Measurements from ENCODE around the gene KCNQ5.

GRCh38 chr6:72953971-72954381 lies 332.1 kb downstream of the KCNQ5 start:
- TF ChIP-seq, protein P1, sequence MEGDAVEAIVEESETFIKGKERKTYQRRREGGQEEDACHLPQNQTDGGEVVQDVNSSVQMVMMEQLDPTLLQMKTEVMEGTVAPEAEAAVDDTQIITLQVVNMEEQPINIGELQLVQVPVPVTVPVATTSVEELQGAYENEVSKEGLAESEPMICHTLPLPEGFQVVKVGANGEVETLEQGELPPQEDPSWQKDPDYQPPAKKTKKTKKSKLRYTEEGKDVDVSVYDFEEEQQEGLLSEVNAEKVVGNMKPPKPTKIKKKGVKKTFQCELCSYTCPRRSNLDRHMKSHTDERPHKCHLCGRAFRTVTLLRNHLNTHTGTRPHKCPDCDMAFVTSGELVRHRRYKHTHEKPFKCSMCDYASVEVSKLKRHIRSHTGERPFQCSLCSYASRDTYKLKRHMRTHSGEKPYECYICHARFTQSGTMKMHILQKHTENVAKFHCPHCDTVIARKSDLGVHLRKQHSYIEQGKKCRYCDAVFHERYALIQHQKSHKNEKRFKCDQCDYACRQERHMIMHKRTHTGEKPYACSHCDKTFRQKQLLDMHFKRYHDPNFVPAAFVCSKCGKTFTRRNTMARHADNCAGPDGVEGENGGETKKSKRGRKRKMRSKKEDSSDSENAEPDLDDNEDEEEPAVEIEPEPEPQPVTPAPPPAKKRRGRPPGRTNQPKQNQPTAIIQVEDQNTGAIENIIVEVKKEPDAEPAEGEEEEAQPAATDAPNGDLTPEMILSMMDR (IDR thresholded peaks at IDR 0.05; ENCODE audit: control extremely low read depth in 1 of 3, insufficient read depth in 1 of 3, low read depth in 1 of 3, low read length in 3 of 3), result no peak
- TF ChIP-seq POLR2AphosphoS5 (IDR thresholded peaks at IDR 0.05; ENCODE audit: low read depth, low read length) (no peak), GABPA (IDR thresholded peaks at IDR 0.05; ENCODE audit: borderline replicate concordance, insufficient read depth, low read length) (no peak), SP2 (IDR thresholded peaks at IDR 0.05; ENCODE audit: low read length) (no peak), YY1 (IDR thresholded peaks at IDR 0.05; ENCODE audit: low read depth, low read length) (no peak), HDAC6 (IDR thresholded peaks at IDR 0.05; ENCODE audit: low read depth, low read length) (no peak), POLR2A (IDR thresholded peaks at IDR 0.05; ENCODE audit: control extremely low read depth in 1 of 2, low read depth in 2 of 2, low read length in 2 of 2) (no peak), SP1 (IDR thresholded peaks at IDR 0.05; ENCODE audit: low read depth, low read length) (no peak), CBX5 (IDR thresholded peaks at IDR 0.05; ENCODE audit: low read depth, low read length) (no peak), EP300 (IDR thresholded peaks at IDR 0.05; ENCODE audit: borderline replicate concordance in 1 of 2, low read depth in 2 of 2, low read length in 2 of 2) (no peak), EZH2 (IDR thresholded peaks at IDR 0.05; ENCODE audit: low read depth, low read length, severe bottlenecking) (no peak), CEBPB (IDR thresholded peaks at IDR 0.05; ENCODE audit: low read depth, low read length) (no peak), TEAD4 (IDR thresholded peaks at IDR 0.05; ENCODE audit: low read depth, low read length) (no peak)

Measured in H1 (cell line).